Stimulated activated CD8-positive, alpha-beta memory T cell treated with anti-CD3 and anti-CD28 coated beads, Interleukin-12 subunit alpha, Interleukin-12 subunit beta, amount 100 ng/mL, for 24 hours (primary cell): Measurements from ENCODE around the gene FKBP5.
A peak's percentile ranks its signal among the peaks of the same experiment; 100 is the strongest.
"Not testable (repeated sequence)": the region's sequence is repeated elsewhere in the genome, so short reads cannot be mapped to it uniquely, and the experiment has no call there.

Experiments
- DNase-seq: peaks from one replicate; pipeline ENCODE4 v3.0.0-alpha.2; 2020; ENCODE audit errors: extremely low read depth

The FKBP5 gene

DNA sequence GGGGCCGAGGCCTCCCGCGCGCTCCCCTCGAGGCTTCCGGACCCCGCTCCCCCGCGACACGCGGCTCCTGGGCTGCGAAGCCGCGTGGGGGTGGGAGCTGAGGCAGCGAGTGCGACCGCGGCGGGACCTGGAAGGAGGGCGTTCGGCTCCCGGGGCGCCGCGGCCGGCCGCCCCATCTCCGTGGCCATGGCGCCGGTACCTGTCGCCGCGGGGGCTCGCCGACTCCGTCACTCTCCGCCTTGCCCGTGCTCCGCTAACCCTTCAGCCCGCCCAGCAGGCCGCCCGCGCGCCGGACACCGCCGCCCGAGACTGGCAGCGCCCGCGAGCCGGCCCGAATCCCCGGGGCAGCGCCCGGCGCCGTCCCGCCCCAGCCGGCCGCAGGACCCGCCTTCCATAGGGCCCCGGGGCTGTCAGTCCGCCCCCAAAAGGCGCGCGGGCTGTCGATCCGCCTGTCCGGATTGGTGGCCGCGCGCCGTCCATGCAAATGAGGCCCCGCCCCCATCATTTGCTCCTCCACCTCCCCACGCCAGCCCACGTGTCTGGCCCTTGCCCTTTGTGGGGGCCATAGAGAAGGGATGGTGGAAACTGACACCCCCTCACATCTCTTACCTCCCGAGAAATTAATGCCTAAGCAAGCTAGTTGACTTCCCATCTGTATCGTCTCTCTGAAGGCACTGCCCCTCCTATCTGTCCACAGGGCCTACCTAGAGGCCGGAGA, at the start of gene FKBP5:
Gene FKBP5, minus strand, starts transcription at position 311 of the 718 bp plus-strand sequence. CDS start 46,091 bp downstream, outside the sequence.
- DNase-seq, result peak; percentile 83

DNA sequence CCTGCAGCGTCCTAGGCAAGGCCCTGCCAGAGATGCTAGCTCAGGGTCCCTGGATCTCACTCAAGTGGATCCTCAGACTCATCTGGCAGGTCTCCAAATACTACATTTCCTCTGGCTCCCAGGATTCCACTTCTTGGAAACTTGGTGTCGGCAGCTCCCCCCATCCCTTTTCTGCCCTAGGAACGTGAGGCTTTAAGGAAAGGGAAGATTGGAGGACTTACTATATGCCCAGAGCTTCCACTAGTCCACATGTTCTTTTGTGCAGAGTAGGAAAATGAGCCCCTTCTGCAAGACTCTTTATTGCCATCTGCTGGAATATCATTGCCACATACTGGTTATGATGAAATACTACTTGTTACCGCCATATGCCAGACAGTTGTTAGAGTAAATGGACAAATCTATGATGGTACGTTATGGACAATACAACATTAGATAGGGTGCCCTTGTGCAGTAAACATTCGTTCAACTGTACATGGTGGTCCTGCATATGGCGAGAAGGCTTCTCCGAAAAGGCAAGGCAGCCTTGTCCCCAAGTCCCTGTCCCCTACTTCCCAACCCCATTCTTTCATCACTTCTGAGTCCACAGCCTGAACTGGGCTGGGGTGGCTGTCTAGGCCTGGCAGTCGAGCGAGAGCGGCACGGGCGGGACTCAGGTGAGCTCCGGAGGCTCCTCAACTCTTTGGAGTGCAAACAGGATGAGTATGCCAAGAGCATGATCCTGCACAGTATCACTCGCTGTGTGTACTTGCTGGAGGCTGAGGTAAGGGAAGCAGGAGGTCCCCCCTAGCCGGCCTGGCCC, 48.9 kb upstream of the FKBP5 start:
- no peak for DNase-seq

DNA sequence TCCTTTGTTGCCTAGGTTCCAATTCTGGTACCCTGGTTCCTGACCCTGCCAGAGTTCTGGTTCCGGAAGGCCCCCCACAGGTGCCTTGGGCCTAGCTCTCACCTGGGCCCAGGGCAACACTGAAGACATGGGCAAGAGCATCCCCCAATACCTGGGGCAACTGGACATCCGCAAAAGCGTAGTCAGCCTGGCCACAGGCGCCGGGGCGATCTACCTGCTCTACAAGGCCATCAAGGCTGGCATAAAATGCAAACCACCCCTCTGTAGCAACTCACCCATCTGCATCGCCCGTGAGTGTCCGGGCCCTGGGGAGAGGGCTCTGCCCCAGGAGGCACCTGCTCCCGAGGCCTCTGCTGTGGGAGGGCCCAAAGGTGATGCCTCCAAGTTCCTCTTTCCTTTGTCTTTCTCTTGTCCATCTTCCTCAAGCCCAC, 48.3 kb upstream of the FKBP5 start, which contains the start of gene ARMC12:
Gene ARMC12, plus strand, starts transcription at position 51 of the 431 bp plus-strand sequence. Its CDS starts 77 bp downstream, at position 128.
- DNase-seq, result no peak

DNA sequence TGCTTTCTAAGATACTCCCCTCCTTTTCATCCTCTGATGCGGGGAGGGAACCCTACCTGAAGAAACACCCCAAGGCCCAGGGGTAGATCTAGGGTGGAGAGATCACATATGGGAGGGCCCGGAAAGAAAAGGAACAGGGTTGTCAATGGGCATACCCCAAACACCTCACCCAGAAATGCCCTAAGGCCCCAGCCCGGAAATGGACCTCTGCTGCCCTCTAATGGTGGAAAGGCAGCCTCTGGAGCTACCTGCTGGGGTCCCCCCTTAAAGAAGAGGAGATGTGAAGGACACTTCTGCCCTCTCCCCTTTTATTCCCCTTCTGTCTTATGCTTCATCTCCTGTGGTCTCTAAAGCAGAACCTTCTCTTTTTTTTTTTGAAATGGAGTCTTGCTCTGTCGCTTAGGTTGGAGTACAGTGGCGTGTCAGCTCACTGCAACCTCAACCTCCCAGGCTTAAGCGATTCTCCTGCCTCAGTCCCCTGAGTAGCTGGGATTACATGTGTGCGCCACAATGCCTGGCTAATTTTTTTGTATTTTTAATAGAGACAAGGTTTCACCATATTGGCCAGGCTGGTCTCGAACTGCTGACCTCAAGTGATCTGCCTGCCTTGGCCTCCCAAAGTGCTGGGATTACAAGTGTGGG, 47.7 kb upstream of the FKBP5 start:
- DNase-seq, result peak; percentile 54

DNA sequence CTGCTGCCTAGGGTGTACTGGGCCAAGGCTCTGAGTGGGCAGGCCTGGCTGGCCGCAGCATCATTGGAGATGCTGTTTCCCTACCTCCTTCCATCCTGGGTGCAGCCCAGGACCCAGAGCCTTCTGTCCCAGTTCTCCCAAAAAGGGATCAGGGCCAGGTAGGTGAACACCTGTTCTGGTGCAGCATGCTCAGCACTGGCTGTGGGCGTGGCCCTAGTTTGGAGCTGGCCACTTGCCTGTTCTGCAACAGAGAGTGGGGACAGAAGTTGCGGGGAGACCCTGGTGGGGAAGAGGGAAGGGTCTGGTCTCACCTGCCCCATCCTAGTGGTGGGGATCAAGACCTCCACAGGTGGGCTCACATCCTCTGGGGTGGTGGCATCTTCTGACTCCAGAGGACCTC, 46.7 kb upstream of the FKBP5 start:
- no peak for DNase-seq

DNA sequence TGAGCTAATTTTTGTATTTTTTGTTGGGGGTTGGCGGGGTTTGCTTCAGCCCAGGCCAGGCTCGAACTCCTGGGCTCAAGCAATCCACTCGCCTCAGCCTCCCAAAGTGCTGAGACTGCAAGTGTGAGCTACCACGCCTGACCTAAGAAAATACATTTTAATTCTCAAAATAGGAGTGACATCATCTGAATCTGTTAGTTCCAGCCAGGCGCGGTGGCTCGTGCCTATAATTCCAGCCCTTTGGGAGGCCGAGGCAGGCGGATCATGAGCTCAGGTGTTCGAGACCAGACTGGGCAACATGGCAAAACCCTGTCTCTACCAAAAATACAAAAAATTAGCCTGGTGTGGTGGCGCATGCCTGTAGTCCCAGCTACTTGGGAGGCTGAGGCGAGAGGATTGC, 45.6 kb upstream of the FKBP5 start:
- DNase-seq, result not testable (repeated sequence)

DNA sequence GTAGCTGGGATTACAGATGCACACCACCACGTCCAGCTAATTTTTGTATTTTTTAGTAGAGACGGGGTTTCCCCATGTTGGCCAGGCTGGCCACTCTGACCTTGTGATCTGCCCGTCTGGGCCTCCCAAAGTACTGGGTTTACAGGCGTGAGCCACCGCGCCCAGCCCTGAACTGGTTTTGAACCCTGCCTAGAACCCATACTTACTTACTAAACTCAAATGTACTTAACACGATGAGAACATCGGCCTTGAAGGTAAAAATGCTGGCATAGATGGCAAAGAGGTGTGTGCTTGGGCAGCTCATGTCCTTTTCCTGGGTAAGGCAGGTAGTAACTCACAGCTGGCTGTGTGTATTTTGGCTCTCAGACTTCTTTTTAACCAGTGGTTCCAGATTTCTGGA, 44.9 kb upstream of the FKBP5 start:
- DNase-seq, result no peak

DNA sequence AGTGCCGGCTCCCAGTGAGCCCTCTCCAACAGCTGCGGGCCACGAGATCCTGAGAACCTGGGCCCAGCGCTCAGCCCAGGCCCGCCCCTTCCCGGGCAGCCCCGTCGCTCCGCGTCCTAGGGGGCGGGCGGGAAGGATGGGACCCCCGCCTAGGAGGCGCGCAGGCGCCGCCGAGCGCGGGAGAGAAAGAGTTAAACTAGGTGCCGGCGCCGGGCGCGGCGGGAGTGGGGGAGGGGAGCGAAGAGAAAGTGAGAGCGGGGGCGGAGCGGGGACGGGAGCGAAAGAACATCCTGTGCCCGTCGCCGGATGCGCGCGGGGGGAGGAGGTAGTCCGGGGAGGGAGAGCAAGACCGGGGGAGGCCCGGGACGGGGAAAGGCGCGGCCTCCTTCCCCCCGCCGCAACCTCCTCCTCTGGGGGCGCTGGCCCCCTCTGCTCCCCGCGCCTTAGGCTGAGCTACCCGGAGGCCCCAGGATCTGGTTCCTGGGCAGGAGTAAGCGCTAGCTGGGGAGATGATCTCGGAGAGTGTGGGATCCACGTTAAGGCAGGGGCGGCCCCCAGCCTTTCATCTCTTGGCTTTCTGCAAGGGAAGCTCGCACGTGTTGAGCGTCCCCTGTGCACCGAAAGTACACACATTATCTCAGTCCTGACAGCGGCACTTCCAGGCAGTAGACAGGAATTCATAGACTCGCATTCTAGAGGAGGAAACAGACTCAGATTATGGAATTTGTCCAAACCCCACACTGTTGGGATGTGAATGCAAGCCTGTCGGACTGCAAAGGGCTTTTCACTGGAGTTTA, 43.2 kb upstream of the FKBP5 start:
- peak; percentile 92 for DNase-seq

DNA sequence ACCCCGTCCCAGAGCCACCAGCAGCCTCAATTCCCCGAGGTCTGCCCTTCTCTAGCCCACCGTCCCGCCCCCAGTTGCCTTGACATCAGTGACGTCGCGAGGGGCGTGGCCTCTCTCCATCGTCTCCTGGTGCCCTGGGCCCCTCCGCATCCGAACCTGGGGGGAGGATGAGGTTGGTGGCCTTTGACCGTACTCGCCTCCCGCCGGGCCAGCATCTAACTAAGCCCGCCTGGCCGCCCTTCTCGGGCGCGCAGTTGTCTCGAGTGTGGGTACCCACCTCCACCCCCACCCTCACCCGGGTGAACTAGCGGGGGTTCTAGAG, 42.7 kb upstream of the FKBP5 start:
- peak; percentile 88 for DNase-seq

DNA sequence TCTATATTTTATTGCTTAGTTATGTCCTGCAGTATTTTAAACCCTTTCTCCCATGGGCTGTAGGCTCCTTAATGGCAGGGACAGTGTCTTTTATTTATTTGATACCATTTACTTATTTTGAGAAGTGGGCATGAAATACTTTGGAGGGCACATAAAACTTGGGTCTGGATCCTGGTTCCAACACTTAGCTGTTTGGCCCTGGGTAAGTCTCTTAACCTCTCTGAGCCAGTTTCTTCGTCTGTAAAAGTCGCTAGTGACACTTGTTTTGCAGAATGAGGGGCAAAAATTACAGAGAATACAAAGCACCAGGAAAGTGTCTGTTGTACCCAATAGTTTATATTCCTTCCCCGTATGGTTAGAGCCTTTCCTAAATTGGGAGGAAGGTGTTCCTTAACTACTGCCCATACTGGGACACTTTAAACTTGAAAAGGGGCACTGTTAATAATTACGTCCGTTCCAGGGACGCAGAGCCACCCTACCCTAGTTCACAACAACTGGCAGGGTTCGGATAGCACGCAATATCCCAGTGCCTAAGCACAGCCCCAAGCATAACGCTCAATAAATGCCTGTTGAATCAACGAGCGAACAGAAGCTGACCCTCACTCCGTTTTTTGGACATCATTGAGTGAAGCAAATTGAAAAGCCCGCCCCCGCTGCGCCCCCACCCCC, 42.2 kb upstream of the FKBP5 start:
- DNase-seq, result no peak

DNA sequence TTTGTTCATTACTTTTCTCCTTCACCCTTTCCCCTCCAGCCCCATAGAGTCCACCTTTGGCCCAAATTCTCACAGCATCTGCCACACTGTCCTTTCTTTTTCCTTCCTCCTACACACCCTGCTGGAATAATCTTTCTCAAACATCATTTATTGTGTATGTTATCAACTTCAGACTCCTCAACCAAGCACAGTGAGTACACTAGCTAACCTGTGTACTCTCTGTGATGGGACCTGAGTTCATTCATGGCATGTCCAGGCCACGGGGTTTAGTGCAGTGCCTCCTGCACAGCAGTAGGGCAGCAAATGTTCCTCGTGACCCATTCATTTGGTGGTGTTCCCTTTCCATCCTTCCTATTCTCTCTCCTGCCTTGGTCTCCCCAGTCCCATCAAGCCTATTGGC, 41.0 kb upstream of the FKBP5 start:
- DNase-seq, result no peak

DNA sequence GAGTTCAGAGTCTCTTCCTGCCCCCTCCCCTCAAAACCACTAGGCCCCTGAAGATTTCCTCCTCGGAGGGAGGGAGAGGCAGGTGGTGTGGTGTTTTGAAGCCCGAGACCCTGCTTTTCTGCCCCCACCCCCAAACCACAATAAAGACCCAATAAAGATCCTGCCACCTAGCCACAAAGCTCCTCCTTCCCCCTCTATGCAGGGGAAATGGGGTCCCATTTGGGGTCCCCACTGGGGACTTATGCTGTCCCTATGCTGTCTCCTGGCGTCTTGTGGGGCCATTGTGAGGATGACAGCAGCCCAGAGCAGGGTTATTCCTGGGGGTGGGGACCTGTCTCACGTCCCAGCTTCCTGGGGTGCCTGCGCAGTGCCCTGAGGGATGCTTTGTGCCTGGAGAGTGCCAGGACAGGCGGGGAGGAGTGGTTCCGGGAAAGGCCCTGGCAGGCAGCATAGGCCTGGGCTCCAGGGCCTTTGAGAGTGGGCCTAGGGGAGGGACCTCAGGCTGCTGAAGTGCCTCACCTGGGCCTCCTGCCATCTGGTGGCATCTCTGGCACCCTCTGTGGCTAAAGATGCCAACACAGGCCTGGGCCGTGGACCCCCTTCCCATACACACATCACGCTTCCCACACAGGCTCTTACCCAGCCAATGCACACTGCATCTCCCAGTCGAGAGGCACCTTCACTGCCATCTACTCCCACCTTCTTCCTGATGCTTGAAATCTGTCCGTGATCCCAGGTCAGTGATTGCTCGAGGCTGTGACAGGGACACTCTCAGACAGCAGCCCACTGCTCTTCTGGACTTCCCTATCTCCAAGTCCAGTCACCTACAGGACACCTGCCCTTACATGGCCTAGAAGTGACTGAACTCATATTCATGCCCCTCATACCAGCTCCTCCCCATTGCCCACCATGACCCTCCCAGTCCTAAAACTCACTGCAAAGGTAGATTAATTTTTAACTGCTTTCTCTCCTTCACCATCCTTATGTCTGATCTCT, 40.3 kb upstream of the FKBP5 start:
- DNase-seq, result no peak

DNA sequence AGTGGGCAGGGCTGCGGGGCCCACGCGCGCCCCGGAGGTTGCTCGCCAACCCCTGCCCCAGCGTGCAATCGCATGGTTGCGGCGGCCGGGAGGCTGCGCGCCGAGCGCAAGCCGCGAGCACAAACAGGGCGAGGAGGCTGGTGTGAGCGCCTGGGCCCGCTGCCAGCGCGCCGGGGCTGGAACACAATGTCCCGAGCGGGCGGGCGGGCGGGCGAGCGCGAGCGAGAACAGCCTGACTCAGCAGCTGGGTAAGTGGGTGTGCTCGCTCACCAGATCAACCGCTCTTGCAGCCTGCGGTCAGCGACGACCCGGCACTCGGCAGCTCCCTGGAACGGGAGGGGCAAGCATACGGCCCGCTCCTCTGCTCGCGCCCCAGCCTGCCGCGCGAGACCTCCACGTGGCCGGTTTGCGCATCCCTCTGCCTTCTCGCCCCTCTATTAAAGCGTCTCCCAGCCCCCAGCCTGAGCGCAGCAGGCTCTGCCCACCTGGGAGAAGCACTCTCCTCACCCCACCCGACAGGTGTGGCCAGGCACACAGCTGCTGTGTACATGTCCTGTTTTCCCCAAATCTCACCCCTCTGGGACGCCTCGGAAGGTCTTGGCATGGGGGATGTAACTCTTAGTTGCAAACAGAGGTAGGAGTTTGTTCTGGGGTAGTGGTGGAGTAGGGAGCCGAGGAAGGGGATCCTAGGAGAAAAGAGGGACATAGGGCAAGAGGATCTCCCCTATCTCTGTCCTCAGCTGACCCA, 39.4 kb upstream of the FKBP5 start:
- peak; percentile 66 for DNase-seq

DNA sequence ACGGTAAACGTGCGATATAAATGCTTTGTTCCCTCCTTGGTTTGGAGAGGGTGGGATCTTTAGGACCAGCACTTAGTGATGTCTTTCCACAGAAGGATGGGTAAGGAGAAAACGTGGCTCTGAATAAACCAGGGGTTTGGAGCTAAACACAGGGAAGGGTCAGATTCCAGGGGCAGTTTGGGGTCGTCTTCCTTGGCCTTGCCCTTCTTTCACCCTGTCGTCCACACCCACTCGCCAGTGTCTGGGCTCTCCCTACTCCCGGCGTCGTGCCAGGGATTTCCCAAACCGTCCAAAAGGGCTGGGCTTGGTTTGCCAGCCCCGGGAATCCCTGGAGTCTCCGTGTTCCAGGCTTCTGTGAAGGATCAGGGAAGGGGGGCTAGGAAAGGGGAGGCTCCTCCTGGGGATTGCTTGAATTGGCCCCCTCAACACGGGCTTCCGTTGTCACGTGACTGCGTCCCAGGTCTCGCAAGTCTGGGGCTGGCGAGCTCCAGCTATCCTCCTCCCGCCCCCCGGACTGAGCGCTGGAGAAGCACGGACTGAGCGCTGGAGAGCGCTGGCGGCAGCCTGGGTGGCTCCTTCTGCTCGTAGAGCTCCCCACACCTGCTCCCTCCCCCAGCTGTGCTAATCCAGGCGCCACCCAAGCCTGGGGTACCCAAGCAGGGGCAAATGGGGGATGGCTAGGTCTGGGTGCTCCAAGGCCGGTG, 38.7 kb upstream of the FKBP5 start:
- no peak for DNase-seq

DNA sequence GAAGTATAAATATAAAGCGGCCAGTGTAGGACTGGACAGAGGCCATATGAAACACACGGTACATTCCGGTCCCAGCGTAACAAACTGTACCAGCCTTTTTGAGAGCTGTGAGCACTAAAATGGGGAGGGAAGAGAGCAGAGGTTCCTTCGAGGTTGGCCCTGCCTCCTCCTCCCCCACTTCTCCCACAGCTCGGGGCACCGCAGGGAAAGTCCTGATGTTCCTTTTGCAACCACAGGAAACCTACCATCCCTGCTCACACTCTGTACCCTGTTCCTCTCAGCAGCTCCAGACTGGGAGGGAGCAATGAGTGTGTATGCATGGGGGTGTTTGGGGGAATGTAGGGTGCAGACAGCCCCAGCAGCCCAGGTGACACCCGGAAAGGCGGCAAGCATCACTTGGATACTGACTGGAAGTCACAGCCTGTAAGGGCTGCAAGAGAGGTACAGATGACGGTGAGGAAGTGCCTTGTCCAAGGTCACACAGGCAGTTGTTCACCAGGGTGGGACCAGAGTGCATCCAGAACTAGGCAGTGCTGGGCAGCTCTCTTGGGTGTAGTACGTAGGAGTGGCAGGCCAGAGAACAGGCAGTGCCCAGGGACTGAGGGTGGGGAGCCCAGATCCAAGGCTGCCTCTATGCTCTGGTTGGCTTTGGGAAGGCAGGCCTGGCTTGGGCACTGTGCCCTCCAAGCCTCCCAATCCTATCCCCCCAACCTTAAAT, 37.2 kb upstream of the FKBP5 start:
- no peak for DNase-seq

DNA sequence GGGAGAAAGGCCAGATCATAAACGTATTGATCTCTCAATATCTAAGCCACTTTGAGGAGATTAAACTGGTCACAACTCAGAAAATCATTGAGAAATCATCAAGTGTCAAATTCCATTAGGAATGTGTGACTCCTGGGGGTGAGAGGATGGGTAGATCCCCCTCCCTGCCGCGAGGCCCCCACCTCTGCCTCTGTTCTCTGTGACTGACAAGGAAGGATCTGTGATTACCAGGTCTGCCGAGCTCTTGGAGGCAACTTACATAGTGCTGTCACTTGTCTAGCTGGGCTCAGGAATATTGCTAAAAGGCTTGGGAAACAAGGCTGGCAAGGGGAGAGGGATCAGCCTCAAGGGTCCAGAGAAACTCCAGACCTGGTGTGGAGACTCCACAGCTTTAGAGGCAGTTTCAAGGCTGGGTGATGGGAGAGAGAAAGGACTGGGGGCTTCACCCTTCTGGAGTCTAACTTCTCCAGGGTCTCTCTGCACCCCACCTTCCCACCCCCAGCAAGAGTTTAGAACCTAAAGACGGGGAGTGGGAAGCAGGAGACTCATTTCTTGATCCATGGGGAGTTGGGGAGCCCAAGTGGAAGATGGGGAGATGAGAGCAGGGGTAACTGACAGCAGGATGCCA, 36.5 kb upstream of the FKBP5 start:
- no peak for DNase-seq

DNA sequence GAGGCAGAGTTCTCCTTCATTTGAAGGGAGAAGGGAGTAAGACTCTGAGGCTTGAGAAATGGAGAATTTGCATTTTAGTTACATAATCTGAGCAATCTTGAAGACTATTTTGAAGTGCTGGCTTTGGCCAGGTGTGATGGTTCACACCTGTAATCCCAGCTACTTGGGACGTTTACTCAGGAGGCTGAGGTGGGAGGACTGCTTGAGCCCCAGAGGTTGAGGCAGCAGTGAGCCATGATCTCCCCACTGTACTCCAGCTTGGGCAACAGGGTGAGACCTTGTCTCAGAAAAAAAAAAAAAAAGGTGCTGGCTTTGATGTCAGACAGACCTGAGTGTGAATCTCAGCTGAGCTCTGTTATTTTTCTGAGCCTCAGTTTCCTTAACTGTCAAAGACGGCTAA, 35.8 kb upstream of the FKBP5 start:
- DNase-seq, result no peak

DNA sequence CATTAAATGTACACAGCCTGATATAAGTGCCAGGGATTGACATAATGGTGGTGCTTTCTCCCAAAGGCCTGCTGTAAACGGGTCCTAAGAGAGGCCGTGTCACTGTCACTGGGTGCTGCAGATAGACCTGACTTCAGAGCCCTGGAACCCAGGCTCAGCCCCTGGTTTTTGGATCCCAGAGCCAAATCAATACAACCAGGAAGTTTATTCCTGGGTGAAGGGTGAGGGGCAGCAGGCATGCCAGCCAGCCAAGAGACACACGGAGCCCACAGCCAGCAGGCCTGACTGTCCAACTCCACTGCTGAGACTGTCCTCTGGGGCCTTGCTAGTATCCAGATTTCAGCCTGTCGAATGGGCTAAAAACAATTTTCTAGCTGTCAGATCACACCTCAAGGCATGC, 35.3 kb upstream of the FKBP5 start:
- DNase-seq, result no peak
